SIG-M5 (cell line): ENCODE measurements around the gene CHAC1.

ENCODE experiments used
- DNase-seq: peaks from one replicate; lab custom pipeline; 2025; lab: John Stamatoyannopoulos, UW

CHAC1 gene

DNA sequence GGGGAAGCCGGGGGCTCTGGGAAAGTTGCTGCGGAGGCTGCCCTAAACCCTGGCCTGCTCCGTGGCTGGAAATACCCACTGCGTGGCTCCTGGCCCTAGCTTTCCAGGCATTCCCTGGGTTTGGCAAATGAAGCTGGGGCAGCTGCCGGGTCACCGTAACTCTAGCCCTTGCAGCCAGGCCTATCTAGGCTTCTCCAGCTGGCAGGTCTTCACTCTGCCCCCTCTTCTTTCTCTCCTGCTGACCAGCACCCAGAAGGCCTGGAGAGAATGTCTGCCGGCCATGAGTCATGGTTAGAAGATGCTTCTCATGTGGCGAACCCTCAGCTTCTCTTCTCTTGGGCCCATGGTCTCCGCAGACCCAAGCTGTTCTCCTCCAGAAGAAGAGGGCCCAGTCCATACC is 29.7 kb upstream of the CHAC1 start:
- no peak for DNase-seq

DNA sequence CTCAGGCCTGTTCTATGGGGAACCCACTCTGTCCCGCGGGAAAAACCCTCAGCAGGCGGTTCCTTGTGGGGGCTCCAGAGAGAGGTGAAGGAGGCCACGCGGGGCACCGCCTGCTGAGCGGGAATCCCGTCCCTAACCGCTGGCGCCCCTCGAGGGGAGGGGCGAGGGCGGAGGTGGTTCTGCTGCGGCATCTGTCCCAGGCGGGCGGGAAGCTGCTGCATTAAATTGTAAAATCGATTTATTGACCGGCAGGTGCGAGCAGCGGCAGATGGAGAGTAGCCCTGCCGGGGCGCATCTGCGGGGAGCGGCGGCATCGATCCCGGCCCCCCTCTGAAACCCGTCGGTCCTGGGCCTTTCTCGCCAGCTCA is 27.8 kb upstream of the CHAC1 start:
- DNase-seq, result no peak

GRCh38 chr15:40925863-40926658 is 27.2 kb upstream of the CHAC1 start:
- DNase-seq, result no peak

GRCh38 chr15:40926659-40927494 is 26.4 kb upstream of the CHAC1 start:
- DNase-seq, result no peak

GRCh38 chr15:40927495-40927872 is 25.8 kb upstream of the CHAC1 start:
- no peak for DNase-seq

GRCh38 chr15:40927873-40928806 is 25.1 kb upstream of the CHAC1 start:
- no peak for DNase-seq

- DNase-seq, result no peak
Measured at GRCh38 chr15:40928821-40929659, 24.2 kb upstream of the CHAC1 start, which contains the start of gene DLL4. Gene DLL4, plus strand, starts transcription at chr15:40929340. Its CDS starts 329 bp downstream, at chr15:40929669.

DNA sequence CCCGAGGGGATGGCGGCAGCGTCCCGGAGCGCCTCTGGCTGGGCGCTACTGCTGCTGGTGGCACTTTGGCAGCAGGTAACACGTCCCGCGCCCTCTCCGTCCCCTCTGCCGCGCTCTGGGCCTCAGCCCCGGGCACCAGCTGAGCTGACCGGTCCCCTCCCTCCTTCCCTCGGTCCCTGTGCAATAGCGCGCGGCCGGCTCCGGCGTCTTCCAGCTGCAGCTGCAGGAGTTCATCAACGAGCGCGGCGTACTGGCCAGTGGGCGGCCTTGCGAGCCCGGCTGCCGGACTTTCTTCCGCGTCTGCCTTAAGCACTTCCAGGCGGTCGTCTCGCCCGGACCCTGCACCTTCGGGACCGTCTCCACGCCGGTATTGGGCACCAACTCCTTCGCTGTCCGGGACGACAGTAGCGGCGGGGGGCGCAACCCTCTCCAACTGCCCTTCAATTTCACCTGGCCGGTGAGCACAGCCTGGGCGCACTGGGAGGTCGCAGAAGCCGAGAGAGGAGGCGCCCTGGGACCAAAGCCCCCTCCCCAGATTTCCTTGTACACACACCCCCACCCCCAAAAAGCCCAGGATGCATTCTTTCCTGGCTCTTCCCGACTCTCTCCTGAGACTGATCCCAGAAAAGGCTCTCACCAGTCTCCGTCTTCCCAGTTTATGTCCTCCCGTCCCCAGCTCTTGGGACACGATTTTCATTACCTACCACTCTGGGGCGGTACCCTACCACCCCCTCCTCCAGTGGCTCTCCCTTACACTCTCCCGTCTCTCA is 23.4 kb upstream of the CHAC1 start:
- DNase-seq, result no peak

DNA sequence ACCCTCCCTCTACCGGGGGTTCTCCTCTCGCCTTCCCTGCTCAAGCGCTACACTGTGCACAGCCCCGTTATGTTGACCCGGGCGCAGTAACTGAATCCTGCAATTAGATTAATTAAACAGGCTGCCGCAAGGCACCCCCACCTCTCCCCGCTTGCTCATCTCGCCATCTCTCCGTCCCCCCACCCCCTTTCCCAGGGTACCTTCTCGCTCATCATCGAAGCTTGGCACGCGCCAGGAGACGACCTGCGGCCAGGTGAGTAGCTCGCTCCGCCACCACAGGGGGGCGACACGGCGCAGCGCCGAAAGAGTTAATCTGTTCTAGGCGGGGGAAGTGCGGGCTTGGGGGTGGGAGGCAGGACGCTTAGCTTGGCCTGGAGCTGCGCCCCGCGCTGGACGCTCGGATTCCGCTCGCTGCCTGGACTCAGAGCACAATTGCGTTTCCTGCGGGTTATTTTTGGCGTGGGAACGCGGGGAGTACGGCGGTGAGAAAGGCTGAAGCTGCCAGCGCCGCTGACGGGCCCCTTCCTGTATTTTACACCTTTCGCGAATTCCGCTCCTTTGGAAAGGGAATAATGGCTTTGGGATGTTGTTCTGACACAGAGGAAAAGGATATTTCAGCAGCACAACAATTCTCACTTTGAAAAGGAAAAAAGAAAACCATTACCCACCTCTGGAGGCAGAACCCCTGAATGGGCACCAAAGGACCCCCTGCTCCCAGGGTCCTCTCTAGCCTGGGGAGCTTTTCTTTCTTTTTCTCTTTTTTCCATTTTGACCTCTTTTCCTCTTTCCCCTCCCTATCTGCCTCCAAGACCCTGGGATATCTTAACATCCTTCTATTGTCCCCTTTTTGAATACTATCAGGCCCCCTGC is 22.6 kb upstream of the CHAC1 start:
- no peak for DNase-seq

GRCh38 chr15:40931300-40932142 is 21.8 kb upstream of the CHAC1 start:
- no peak for DNase-seq

GRCh38 chr15:40932156-40932555 is 21.1 kb upstream of the CHAC1 start:
- DNase-seq, result no peak

GRCh38 chr15:40932649-40933516 is 20.4 kb upstream of the CHAC1 start:
- no peak for DNase-seq

GRCh38 chr15:40933517-40933902 is 19.8 kb upstream of the CHAC1 start:
- no peak for DNase-seq

DNA sequence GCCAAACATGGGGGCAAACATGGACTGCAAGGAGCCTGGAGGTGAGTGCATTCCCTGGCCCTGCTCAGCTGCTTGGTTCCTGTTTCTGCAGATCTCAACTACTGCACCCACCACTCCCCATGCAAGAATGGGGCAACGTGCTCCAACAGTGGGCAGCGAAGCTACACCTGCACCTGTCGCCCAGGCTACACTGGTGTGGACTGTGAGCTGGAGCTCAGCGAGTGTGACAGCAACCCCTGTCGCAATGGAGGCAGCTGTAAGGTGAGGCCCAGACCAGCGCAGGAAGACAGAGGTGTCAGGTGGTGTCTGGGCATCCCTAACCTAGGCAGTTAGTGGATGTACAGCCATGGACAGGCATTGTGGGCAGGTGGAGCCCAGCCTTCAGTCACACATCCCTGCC is 18.8 kb upstream of the CHAC1 start:
- no peak for DNase-seq

- DNase-seq, result no peak
Measured at GRCh38 chr15:40936234-40936708, 17.0 kb upstream of the CHAC1 start.

GRCh38 chr15:40936709-40937666 is 16.3 kb upstream of the CHAC1 start:
- no peak for DNase-seq
